Fibroblast of skin of right quadriceps (primary cell): ENCODE data around the gene CARD9.
"Not testable (repeated sequence)": the region's sequence is repeated elsewhere in the genome, so short reads cannot be mapped to it uniquely, and the experiment has no call there.

ENCODE experiments used
- DNase-seq: peaks from one replicate; pipeline ENCODE4 v3.0.0-alpha.2; 2013

The CARD9 gene

GRCh38 chr9:136331556-136332481, 41.6 kb downstream of the CARD9 start:
- DNase-seq = no peak

DNA sequence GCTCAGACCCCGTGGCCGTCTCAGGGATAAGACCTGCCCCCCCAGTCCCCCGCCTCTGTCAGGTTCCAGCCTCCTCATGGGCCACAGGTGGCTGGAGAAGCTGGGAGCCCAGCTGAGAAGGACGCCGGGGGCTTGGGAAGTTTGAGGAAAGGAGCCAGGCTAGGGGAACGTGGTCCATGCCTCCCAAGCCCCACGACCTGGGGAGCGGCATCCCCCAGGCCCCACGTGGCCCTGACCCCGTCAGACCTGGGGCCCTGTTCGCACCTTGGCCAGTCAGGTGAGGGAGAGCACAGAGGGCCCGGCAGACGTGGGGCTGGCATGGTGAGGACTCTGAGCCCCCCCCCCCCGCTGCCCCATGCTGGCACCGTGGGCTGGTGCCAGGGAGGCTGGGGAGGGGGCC, 42.4 kb downstream of the CARD9 start:
- no peak for DNase-seq

GRCh38 chr9:136330406-136330990, 43.0 kb downstream of the CARD9 start:
- DNase-seq = no peak

GRCh38 chr9:136329636-136330405, 43.6 kb downstream of the CARD9 start:
- no peak for DNase-seq

DNA sequence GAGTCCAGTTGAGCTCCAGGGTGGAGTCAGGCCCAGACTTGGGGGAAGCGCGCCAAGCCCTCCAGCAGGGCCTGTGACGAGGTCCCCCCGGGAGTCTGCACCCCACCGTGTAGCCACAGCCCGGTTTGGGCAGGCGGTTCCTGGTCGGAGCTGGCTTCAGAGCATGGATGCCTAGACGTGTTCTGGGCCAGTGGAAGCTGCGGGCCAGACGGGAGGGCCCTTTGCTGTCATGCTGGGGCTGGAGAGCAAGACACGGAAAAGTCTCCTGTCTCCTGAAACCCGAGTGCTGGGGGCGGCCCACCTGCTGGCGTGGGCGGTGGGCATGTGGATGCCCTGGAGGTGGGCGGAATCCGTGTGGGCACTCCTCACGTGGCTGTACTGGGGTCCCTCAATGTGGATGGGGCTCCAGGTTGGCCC, 44.2 kb downstream of the CARD9 start:
- DNase-seq = no peak

DNA sequence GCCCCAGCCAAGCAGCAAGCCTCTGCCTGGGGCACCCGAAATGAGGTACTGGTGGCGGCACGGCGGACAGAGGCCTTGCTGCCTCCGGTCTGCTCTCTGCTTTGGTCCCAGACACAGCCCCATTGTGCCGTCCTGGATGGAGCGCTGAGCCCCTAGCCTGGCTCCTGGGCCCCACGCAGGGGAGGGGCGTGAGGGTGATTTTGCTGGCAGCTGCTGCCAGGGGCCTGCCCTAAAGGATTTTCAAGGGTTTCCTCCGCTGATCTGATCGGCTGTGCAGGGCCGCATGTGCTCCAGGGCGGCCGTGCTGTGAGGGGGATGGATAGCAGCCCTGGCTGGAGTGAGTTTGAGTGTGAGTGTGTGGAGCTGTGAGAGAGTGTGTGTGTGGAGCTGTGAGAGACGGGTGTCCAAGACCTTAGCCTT, 44.8 kb downstream of the CARD9 start:
- peak; percentile 31 for DNase-seq

DNA sequence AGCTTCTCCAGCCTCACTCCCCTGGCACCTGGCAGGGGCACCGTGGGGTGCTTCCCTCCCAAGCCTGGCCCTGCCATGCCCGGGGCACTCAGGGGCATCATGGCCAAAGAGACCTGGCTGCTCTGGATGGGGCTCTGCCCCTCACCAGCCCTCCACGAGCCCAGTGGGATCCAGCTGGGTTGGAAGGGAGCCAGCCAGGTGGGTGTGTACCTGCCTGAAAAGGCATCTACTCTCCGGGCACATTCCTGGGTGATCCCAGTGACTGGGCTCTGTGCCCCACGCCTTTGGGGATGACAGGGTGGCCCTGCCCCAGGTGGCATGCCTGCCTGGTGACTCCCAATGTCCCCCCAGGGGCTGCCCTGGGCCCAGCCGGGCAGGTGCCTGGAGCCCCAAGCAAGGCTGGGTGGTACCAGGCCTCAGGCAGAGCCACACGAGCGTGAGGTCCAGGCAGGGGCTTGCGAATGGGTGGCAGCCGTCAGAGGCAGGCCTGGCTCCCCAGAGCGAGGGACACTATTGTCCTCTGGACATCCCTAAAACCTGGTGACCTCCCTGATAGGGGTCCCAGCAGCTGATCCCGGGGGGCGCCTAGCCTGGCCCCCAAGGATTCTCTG, 45.4 kb downstream of the CARD9 start:
- DNase-seq = no peak

DNA sequence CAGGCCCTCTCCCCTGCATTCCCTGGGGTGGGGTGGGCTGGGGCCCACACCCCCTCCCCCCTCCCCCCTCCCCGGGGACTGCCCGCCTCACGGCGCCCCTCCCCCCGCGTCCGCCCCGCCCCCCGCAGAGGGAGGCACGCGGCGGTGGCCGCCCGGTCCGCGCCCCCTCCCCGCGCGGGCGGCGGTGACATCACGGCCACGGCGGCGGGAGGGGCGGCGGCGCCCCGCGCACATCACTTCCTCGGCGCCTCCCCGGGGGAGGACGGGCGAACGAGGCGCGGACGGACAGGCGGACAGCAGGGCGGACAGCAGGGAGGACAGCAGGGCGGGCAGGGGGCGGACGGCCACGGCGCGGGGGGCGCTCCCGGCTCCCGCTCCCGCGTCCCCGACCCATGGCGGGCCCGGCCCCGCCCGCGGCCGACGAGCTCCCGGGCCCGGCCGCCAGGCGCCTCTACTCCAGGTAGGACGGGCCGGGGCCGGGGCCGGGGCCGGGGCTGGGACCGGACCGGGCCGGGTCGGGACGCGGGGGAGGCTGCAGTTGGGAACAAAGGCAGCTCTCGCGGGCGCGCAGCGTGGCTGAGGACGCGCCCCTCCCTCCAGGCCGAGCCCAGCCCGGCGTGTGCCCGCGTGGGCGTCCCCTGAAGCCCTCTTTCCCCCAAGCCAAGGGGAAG, 46.0 kb downstream of the CARD9 start, which contains the start of gene GPSM1:
Gene GPSM1 (plus strand): TSS at position 236 of the 671 bp plus-strand sequence. CDS start 157 bp downstream, at position 393.
- DNase-seq = peak; percentile 65

- DNase-seq = no peak
Measured at GRCh38 chr9:136326761-136327303, 46.6 kb downstream of the CARD9 start.

GRCh38 chr9:136326061-136326760, 47.3 kb downstream of the CARD9 start:
- DNase-seq = peak; percentile 79

- no peak for DNase-seq
Measured at GRCh38 chr9:136325358-136325757, 48.1 kb downstream of the CARD9 start.

- no peak for DNase-seq
Measured at GRCh38 chr9:136324501-136325300, 48.8 kb downstream of the CARD9 start.

DNA sequence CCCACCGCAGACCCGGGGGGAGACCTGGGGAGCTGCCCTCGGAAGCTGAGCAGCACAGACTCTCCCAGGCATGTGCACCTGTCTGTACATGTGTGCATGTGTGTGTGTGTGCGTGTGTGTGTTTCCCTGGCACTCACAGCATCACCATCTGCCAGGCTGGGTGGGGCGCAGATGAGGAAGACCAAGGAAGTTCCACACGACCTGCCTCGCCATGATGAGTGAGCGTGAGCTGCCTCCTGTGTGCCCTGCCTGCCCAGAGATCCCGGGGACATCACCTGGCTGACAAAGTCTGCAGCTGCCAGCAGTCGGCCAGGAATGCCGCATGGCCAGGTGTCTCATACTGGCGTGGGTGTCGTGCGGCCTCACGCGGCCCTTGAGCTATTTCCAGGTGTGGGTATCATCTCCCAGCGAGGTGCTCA, 50.1 kb downstream of the CARD9 start:
- no peak for DNase-seq

DNA sequence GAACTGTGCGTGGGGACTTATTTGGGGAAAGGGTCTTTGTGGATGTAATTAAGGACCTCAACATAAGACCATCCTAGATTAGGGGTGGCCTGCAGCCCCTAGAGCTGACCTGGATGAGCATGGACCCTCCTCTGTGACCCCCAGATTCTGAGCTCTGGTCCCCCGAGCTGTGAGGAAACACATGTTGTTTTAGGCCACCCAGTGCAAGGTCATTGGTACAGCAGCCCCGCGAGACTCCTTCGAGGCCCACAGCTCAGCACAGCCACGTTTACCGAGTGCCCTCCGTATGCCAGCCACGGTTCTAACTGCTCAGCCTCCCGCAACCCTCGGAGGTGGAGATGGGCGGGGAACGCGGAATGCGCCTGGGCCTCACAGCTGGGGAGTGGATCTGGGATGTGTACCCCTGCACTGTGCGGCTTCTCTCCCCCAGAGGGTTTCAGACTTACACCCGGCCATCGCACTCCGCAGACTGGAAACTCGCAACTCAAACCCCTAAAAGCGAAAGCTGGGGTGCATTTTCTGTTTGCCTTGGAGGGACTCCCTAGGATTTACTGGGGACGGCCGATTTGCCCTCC, 50.6 kb downstream of the CARD9 start:
- no peak for DNase-seq

DNA sequence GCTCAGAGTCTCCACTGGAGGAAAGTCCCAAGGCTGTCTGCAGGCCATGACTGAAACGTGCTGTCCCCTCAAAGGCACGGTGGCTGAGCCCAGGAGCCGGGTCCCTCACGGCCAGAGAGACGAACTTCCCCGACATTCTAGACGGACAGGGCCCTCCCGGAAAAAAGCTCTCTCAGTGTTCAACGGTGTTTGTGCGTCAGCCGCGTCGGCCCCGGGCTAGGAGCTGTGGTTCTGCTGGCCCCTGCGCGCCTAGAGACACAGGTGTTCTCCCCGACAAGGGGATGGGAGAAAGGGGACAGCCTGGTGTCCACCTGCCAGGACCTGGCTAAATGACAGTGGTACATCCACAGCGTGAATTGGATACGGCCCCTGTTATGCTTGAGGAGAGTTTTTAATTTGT, 51.9 kb downstream of the CARD9 start:
- no peak for DNase-seq

GRCh38 chr9:136320972-136321371, 52.5 kb downstream of the CARD9 start:
- not testable (repeated sequence) for DNase-seq

GRCh38 chr9:136319955-136320354, 53.5 kb downstream of the CARD9 start:
- not testable (repeated sequence) for DNase-seq

DNA sequence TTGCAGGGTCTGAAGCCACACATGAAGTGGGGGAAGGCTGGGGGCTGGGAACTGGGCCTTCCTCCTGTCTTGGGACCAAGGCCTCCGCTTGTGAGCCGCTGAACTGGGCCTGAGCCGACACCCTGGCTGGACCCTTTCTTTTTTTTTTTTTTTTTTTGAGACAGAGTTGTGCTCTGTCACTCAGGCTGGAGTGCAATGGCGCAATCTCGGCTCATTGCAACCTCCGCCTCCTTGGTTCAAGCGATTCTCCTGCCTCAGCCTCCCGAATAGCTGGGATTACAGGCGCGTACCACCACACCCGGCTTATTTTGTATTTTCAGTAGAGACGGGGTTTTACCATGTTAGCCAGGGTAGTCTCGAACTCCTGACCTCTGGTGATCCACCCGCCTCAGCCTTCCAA, 54.2 kb downstream of the CARD9 start:
- not testable (repeated sequence) for DNase-seq

GRCh38 chr9:136318776-136319241, 54.7 kb downstream of the CARD9 start:
- no peak for DNase-seq
